ENCODE measurements around the gene ANO2.

ANO2 gene

DNA sequence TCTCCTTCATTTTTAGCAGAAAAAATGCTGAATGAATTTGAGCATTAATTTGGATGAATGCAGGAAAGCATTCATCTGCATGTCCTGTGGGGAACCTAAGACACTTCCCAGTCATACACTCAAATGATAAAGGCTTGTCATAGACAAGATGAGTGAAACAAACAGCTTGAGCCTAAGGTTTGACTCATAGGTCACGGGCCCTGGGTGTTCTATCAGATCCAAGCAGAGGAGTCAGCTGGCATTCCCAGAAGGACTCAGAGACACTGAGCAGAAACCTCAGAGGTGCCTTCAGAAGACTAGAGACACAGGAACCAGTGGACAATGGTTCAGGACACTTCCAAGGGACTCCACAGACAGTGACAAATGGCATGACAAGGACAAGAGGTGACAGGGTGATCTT lies 329.3 kb downstream of the ANO2 start:
- no peak for DNase-seq (ENCODE audit: low read depth, low spot score)
- H3K4me1 ChIP-seq (ENCODE audit: insufficient read depth, insufficient read length) = no peaks in the 10 kb centered on the region
- H3K9me3 ChIP-seq (ENCODE audit: insufficient read depth, low read length) = 0 out of 2 replicates have a peak, but pooled peaks cover 5% of the 10 kb centered on the region
- no peaks in the 10 kb centered on the region for H3K36me3 ChIP-seq (ENCODE audit: insufficient read depth, insufficient read length, low read length)
- H3K4me3 ChIP-seq (ENCODE audit: insufficient read length, low read depth) = no peak overlapping the region
- H3K27me3 ChIP-seq (ENCODE audit: insufficient read depth, insufficient read length) = no peaks in the 10 kb centered on the region
- no peak for TF ChIP-seq ZNF274 (IDR thresholded peaks at IDR 0.05; ENCODE audit: low read depth, low read length)
- TF ChIP-seq SUZ12 (IDR thresholded peaks at IDR 0.05; ENCODE audit: extremely low read depth, insufficient read depth, insufficient read length) = no peak
- no peak overlapping the region for H3K9ac ChIP-seq (ENCODE audit: insufficient read length, low read depth)

DNA sequence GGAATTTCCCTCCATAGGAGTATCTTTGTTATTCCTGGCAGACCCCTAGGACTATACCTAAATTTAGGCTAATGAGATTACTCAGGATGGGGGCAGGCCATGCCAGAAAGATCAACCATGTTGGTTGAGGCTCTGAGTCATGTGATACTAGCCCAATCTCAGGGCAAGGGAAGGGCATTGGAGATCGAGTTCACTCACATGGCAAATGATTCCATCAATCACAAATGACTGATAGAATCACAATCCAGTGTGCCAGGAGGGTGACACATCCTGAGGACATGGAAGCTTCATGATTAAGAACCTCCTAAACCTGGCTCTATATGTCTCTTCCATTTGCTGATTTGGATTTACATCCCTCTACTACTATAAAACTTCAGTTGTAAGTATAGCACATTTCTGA lies 330.8 kb downstream of the ANO2 start:
- no peaks in the 10 kb centered on the region for H3K36me3 ChIP-seq (ENCODE audit: insufficient read depth, insufficient read length, low read length)
- DNase-seq (ENCODE audit: low read depth, low spot score) = no peak
- no peak overlapping the region for H3K9ac ChIP-seq (ENCODE audit: insufficient read length, low read depth)
- H3K9me3 ChIP-seq (ENCODE audit: insufficient read depth, low read length) = 0 out of 2 replicates have a peak, but pooled peaks cover 5% of the 10 kb centered on the region
- no peaks in the 10 kb centered on the region for H3K27me3 ChIP-seq (ENCODE audit: insufficient read depth, insufficient read length)
- no peak overlapping the region for H3K4me3 ChIP-seq (ENCODE audit: insufficient read length, low read depth)
- peaks cover under 1% of the 10 kb centered on the region for H3K4me1 ChIP-seq (ENCODE audit: insufficient read depth, insufficient read length)
- TF ChIP-seq SUZ12 (IDR thresholded peaks at IDR 0.05; ENCODE audit: extremely low read depth, insufficient read depth, insufficient read length) = no peak
- no peak for TF ChIP-seq ZNF274 (IDR thresholded peaks at IDR 0.05; ENCODE audit: low read depth, low read length)
- no peak for TF ChIP-seq YY1 (IDR thresholded peaks at IDR 0.05; ENCODE audit: insufficient read depth, insufficient read length)

DNA sequence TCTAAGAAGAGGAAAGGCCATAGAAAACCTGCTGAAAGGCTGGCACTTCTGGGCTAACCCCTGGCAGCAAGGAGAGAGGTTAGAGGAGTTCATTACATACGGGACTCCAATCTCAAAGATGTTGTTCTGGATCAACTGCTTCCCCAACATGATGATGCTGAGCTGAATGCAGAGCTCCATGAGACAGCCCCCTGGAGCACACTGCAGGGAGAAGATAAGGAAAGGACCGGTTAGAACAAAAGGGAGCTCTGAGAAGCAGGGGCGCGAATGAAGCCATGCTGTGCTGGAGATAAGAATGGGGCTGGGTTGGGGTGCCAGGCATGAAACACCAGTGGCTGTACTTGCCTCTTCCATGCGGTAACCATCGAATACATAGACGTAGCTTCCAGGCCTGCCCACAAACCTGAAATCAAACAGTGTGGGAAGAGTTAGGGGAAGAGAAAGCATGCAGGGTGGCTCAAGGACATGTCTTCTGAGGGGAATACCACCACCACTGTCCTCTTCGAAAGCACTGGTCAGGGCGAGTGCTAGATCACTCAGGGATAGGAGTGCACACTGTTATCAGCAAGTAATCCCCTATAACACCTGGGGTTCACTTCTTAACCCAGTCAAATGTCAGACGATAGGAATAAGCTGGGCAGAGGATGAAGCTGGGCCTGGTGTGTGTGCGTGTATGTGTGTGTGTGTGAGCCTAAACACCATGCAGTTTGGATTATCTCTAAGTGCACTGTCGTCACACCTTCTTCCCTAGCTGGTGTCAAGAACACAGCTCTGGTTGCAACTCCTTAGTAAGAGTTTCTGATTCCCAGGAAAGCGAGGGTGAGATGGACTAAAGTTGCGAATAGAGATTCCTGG lies 332.3 kb downstream of the ANO2 start:
- Histone ChIP-seq H3K9ac (ENCODE audit: insufficient read length, low read depth) (no peak overlapping the region), H3K9me3 (ENCODE audit: insufficient read depth, low read length) (0 out of 2 replicates have a peak, but pooled peaks cover 5% of the 10 kb centered on the region), H3K36me3 (ENCODE audit: insufficient read depth, insufficient read length, low read length) (no peaks in the 10 kb centered on the region), H3K4me1 (ENCODE audit: insufficient read depth, insufficient read length) (peaks cover 3% of the 10 kb centered on the region), H3K27me3 (ENCODE audit: insufficient read depth, insufficient read length) (no peaks in the 10 kb centered on the region), H3K4me3 (ENCODE audit: insufficient read length, low read depth) (no peak overlapping the region)
- TF ChIP-seq ZNF274 (IDR thresholded peaks at IDR 0.05; ENCODE audit: low read depth, low read length) = no peak
- no peak for TF ChIP-seq YY1 (IDR thresholded peaks at IDR 0.05; ENCODE audit: insufficient read depth, insufficient read length)
- no peak for DNase-seq (ENCODE audit: low read depth, low spot score)

DNA sequence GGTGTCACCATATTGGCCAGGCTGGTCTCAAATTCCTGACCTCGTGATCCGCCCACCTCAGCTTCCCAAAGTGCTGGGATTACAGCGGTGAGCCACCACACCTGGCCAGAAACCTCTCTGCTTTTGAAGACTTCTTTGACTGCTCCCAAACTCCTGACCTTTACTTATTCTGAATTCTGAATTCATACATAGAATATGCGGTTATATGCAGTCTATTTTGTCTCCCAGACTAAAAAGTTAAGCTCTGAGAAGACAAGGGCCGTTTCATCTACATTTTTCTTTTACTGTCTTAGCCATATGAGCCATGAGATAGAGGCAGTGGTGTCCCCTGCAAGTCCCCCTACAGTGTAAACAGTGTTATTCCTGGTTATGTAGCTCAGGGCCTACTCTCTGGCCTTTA lies 333.9 kb downstream of the ANO2 start:
- no peaks in the 10 kb centered on the region for H3K36me3 ChIP-seq (ENCODE audit: insufficient read depth, insufficient read length, low read length)
- H3K9me3 ChIP-seq (ENCODE audit: insufficient read depth, low read length) = no peaks in the 10 kb centered on the region
- no peak overlapping the region for H3K4me3 ChIP-seq (ENCODE audit: insufficient read length, low read depth)
- peaks cover 3% of the 10 kb centered on the region for H3K4me1 ChIP-seq (ENCODE audit: insufficient read depth, insufficient read length)
- no peak overlapping the region for H3K9ac ChIP-seq (ENCODE audit: insufficient read length, low read depth)
- no peak for DNase-seq (ENCODE audit: low read depth, low spot score)
- TF ChIP-seq ZNF274 (IDR thresholded peaks at IDR 0.05; ENCODE audit: low read depth, low read length) (no peak), YY1 (IDR thresholded peaks at IDR 0.05; ENCODE audit: insufficient read depth, insufficient read length) (no peak), SUZ12 (IDR thresholded peaks at IDR 0.05; ENCODE audit: extremely low read depth, insufficient read depth, insufficient read length) (no peak)
- no peaks in the 10 kb centered on the region for H3K27me3 ChIP-seq (ENCODE audit: insufficient read depth, insufficient read length)

DNA sequence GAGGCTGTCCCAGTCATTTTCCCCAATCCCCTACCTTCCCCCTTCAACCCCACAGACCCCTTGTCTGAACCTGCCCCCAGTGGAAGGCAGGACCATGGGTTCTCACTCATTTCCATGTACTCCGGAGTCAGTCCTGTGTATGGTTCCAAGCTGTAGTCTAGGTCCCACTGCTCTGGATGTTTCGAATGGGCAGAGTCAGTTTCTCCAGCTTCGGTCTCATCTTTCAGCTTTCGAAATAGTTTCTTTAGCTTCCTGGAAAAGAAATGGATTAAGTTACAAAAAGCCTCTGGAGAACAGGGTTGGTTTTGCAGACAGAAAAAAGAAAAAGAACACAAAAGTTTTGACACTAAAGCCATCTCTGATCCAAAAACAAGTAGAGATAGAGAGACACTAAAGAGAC lies 345.7 kb downstream of the ANO2 start:
- DNase-seq (ENCODE audit: low read depth, low spot score) = no peak
- no peaks in the 10 kb centered on the region for H3K9me3 ChIP-seq (ENCODE audit: insufficient read depth, low read length)
- no peaks in the 10 kb centered on the region for H3K36me3 ChIP-seq (ENCODE audit: insufficient read depth, insufficient read length, low read length)
- H3K4me1 ChIP-seq (ENCODE audit: insufficient read depth, insufficient read length) = no peaks in the 10 kb centered on the region
- H3K9ac ChIP-seq (ENCODE audit: insufficient read length, low read depth) = no peak overlapping the region
- no peak overlapping the region for H3K4me3 ChIP-seq (ENCODE audit: insufficient read length, low read depth)
- H3K27me3 ChIP-seq (ENCODE audit: insufficient read depth, insufficient read length) = no peaks in the 10 kb centered on the region
- TF ChIP-seq SUZ12 (IDR thresholded peaks at IDR 0.05; ENCODE audit: extremely low read depth, insufficient read depth, insufficient read length) = no peak
- no peak for TF ChIP-seq ZNF274 (IDR thresholded peaks at IDR 0.05; ENCODE audit: low read depth, low read length)
- TF ChIP-seq YY1 (IDR thresholded peaks at IDR 0.05; ENCODE audit: insufficient read depth, insufficient read length) = no peak

DNA sequence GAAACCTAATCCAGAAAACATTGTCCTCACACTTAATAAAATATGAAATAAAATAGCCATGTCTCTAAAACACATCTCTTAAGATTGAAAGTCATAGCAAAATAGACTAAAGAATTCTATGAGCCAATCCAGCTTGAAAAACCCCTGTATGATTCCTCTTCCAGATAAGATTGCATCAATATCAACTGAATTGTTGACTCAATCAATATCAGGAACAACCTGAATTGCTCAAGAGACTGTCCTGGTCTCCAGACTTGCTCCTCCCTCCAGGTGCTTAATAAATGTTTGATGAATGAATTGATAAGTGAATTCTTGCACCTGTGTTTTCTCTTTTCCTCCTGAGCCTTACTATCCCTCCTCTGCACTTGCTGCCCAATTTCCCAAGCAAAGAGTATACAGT lies 351.1 kb downstream of the ANO2 start:
- Histone ChIP-seq H3K9ac (ENCODE audit: insufficient read length, low read depth) (no peak overlapping the region), H3K9me3 (ENCODE audit: insufficient read depth, low read length) (no peaks in the 10 kb centered on the region; the same call in 1 of the 2 replicates), H3K4me1 (ENCODE audit: insufficient read depth, insufficient read length) (peaks cover 7% of the 10 kb centered on the region), H3K4me3 (ENCODE audit: insufficient read length, low read depth) (no peak overlapping the region), H3K27me3 (ENCODE audit: insufficient read depth, insufficient read length) (no peaks in the 10 kb centered on the region), H3K36me3 (ENCODE audit: insufficient read depth, insufficient read length, low read length) (no peaks in the 10 kb centered on the region)
- no peak for TF ChIP-seq ZNF274 (IDR thresholded peaks at IDR 0.05; ENCODE audit: low read depth, low read length)
- TF ChIP-seq SUZ12 (IDR thresholded peaks at IDR 0.05; ENCODE audit: extremely low read depth, insufficient read depth, insufficient read length) = no peak
- no peak for TF ChIP-seq YY1 (IDR thresholded peaks at IDR 0.05; ENCODE audit: insufficient read depth, insufficient read length)
- DNase-seq (ENCODE audit: low read depth, low spot score) = no peak

DNA sequence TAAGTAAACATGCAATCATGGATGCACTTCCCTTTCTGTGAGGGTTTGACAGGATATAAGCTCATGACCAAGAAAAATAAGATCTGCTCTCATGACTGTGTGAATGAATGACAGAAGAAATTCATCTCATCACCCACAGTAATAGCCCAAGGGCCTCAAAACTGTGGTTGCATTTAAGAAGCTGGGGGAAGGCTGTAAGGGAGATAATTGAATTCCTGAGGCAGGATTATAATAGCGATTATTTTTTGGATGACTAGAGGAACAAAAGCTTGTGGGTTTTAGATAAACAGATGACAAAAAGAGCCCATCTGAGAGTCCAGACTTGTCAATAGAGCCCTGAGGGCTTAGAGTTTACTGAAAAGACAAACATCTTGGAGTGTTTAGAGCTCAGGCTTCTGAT lies 352.0 kb downstream of the ANO2 start:
- TF ChIP-seq ZNF274 (IDR thresholded peaks at IDR 0.05; ENCODE audit: low read depth, low read length) = no peak
- TF ChIP-seq YY1 (IDR thresholded peaks at IDR 0.05; ENCODE audit: insufficient read depth, insufficient read length) = no peak
- TF ChIP-seq SUZ12 (IDR thresholded peaks at IDR 0.05; ENCODE audit: extremely low read depth, insufficient read depth, insufficient read length) = no peak
- no peak for DNase-seq (ENCODE audit: low read depth, low spot score)
- no peaks in the 10 kb centered on the region for H3K36me3 ChIP-seq (ENCODE audit: insufficient read depth, insufficient read length, low read length)
- peaks cover 16% of the 10 kb centered on the region for H3K4me1 ChIP-seq (ENCODE audit: insufficient read depth, insufficient read length)
- no peak overlapping the region for H3K4me3 ChIP-seq (ENCODE audit: insufficient read length, low read depth)
- H3K9me3 ChIP-seq (ENCODE audit: insufficient read depth, low read length) = no peaks in the 10 kb centered on the region; the same call in 1 of the 2 replicates
- no peaks in the 10 kb centered on the region for H3K27me3 ChIP-seq (ENCODE audit: insufficient read depth, insufficient read length)
- no peak overlapping the region for H3K9ac ChIP-seq (ENCODE audit: insufficient read length, low read depth)
